GM21367 (cell line): ENCODE measurements around the gene GHITM.
"Not testable (repeated sequence)": the region's sequence is repeated elsewhere in the genome, so short reads cannot be mapped to it uniquely, and the experiment has no call there.

ENCODE experiments used
- ATAC-seq: cut with Tn5 transposase; IDR thresholded peaks from one replicate; pipeline ENCODE4 v1.9.1; 2021; ENCODE audit not compliant: unreplicated experiment

GHITM gene

DNA sequence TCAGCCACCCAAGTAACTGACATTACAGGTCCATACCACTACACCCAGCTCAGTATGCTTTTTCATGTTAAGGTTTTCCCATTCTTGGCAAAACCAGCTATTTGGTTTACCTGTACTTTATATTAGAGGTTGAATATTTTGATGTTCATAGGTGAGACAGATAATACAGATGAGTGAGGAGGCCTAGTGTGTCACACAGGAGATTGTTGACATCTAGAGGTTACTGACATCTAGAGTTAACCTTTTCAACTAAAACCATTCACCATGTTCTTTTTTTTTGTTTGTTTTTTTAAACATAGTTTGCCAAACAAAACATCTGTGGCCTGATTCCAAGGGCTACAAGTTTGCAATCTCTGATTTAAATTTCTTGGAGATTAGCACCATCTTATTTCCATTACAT, 8.0 kb downstream of the GHITM start:
- no peak for ATAC-seq

DNA sequence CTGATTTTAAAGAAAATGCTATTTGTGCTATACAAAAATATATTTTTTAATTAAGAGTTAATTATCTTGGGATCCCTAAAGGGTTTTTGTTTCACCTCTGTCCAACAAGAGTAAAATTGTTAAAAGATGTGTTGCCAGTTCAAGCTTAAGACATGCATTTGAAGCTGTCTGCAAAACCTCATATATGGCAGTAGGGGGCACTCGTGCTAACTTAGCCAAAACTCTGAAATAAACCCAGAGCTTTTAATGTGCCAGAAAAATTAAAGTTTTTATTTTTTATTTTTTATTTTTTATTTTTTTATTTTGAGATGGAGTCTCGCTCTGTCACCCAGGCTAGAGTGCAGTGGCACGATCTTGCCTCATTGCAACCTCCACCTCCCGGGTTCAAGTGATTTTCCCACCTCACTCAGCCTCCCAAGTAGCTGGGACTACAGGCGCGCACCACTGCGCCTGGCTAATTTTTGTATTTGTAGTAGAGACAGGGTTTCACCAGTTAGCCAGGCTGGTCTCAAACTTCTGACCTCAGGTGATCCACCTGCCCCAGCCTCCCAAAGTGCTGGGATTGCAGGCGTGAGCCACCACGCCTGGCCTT, 8.8 kb downstream of the GHITM start:
- ATAC-seq = not testable (repeated sequence)

DNA sequence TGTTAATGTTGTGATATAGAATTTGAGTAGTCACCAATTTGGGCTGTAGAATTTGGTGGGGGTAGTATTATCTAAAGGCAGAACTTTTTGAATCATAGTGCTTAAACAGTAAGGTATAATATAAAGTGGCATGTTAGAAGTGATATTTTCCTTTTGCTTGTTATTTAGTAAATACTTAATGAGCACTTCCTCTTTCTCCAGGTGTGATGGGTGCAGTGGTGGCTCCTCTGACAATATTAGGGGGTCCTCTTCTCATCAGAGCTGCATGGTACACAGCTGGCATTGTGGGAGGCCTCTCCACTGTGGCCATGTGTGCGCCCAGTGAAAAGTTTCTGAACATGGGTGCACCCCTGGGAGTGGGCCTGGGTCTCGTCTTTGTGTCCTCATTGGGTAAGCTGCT, 10.5 kb downstream of the GHITM start:
- ATAC-seq = no peak

DNA sequence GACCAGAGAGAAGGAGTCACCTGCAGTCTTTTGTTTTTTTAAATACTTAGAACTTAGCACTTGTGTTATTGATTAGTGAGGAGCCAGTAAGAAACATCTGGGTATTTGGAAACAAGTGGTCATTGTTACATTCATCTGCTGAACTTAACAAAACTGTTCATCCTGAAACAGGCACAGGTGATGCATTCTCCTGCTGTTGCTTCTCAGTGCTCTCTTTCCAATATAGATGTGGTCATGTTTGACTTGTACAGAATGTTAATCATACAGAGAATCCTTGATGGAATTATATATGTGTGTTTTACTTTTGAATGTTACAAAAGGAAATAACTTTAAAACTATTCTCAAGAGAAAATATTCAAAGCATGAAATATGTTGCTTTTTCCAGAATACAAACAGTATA, 13.5 kb downstream of the GHITM start:
- no peak for ATAC-seq

DNA sequence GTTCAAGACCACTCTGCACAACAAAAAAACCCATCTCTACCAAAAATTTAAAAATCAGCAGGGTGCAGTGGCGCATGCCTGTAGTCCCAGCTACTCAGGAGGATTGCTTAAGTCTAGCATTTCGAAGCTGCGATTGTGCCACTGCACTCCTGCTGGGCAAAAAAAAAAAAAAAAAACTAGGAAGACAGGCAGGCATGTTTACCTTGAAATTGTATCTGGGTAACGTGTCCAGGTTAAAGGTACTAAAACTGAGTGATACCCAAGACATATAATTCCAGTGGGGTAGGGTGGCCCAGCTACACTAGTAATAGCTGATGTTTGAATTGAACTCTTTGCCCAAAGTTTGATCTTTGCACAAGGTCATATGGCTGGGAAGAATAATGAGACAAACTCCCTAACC, 16.2 kb downstream of the GHITM start:
- ATAC-seq = no peak

DNA sequence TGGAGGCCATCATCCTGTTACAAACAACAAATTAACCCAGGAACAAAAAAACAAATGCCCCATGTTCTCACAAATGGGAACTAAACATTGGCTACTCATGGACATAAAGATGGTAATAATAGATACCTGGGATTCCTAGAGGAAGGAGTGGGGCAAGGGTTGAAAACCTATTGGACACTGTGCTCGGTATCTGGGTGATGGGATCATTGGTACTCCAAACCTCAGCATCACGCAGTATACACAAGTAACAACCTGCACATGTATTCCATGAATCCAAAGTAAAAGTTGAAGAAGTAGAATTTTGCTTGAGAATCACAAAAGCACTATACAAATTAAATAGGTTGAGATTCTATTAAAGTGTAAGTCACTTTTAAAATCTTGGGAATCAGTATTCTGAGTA, 16.7 kb downstream of the GHITM start:
- no peak for ATAC-seq

DNA sequence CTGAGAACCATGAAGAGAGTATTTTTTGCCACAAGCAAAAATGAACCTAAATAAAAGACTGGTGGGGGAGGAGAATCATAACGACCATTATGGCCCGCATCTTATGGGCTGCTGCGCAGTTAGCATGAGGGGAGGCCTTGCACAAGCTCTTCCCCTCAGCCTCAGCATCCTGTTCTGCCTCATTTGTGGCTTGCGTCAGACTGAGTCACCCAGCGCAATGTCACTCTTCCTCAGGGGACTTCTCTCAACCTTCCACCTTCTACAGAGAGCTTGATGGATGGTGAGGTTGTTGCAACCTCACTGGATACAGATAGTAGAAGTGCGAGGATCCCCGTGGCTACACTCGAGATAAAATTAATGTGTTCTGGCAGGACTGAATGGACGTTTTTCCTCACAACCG, 17.5 kb downstream of the GHITM start:
- ATAC-seq = no peak

DNA sequence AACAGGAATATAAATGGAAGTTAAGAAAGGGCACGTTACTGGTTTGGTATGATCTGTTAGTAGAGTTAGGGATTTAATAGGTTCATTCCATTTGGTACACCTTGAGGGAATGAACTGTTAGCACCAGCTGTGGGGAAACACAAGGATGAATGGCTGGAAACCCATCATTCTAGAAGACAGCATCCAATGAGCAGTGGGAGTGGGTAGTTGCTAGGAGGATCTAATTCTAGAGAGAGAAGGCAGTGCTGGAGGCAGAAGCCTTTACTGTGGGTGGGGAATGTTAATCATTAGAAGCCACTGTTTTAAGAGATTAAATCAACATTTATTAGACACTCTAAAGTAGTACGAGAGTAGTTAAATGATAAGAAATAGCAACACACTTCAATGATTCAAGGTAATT, 18.8 kb downstream of the GHITM start:
- ATAC-seq = no peak

DNA sequence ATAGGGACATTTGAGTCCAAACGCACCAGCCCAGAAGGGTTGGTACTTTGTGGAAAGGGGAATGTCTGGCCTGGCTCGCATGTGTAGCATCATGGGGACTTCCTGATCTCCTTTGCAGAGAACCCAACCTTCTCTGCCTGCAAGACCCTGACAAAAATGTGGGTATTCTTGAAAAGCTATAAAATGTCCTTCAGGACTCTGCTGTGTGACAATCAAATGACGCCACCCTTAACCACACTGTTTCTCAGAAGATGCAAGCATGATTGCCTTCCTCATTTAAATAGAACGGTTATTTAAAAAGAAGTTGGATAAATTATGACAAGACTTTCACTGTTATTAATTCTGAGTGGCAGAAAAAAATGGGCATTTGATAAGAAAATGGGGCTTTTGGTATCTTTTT, 19.2 kb downstream of the GHITM start:
- no peak for ATAC-seq

DNA sequence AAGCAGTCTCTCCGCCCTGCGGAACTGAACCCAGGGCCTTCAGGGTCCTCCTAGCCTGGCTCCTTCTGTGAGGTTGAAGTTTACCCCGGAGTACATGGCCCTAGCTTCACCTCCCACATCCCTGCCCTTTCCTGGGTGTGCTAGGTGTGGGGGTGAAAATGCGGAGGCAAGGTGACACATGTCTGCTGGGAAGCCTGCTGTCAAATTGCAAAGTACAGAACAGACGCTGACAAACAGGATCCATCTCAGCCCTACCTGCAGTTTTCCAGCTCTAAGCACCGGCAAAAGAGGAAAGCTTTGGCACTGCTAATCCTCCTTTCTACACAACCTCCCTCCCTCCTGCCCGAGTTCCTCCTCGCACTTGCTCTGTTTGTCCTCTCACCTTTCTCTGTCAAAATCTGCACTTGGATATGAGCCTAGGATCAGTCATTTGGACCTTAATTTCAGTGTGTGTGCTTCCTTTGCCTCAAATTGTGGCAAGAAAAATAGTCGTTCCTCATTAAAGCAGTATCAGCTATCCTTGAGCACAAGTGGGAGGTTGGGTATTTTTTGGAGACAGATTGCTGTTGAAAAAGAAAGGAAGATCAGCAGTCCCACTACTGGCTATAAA, 19.9 kb downstream of the GHITM start:
- ATAC-seq = no peak

DNA sequence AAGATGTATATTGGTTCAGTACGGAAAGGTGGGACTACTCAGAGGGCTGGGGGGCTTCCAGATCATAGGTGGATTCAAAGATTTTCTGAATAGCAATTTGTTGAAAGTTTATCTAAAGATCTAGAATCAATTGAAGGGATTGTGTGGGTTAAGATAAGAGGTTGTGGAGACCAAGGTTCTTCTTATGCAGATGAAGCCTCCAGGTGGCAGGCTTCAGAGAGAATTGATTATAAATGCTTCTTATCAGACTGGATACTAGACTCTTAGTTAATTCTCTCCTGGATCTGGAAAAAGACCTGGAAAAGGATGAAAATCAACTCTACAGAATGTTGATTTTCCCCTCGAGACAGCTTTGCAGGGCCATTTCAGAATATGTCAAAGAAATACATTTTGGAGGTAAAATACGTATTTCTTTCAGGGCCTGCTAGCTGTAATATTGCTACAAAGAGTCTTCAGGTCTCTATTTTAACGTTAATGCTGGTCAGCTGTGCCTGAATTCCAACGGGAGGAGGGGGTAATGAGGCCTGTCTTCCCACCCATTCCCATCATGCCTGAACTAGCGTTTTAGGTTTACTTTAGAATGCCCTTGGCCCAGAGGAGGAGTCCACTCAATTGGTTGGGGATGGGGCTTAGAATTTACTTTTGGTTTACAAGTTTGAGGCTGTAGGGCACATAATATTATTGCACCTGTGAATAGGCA, 21.5 kb downstream of the GHITM start:
- no peak for ATAC-seq

DNA sequence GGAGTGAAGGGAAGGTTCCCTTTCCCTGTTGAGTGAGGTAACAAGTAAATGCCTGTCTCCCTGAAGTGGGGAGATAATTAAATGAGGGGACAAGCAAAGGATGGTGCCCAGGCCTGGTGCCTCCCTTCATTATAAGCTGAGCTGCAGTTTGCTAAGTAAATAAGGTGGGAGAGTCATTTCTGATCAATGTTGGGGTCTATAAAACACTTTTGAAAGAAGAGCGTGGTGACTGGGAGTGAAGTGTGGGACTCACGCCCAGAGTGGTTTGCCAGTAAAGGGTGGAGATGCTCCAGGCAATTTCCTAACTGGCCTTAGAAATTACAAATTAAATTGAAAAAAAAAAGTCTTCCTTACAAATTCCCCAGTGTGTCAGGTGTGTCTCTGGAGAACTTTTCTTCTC, 24.7 kb downstream of the GHITM start:
- no peak for ATAC-seq

DNA sequence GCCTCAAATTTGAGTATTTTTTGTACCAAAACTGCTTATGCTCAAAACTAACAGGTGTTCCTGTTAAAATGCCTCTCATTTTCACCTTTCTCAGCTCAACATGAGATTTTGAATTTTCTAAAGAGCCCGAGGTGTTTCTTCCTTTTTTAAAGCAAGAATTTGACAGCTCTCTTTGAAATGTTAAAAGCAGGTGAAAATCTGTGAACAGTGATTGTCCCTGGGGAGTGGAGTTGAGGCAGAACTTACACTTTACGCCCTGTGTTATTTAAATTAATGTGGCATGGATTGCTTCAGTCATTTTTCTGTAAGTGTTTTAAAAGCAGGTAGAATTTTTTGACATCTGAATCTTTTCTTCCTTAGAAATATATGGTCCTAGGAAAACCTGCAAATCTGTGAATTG, 25.1 kb downstream of the GHITM start:
- ATAC-seq = no peak

DNA sequence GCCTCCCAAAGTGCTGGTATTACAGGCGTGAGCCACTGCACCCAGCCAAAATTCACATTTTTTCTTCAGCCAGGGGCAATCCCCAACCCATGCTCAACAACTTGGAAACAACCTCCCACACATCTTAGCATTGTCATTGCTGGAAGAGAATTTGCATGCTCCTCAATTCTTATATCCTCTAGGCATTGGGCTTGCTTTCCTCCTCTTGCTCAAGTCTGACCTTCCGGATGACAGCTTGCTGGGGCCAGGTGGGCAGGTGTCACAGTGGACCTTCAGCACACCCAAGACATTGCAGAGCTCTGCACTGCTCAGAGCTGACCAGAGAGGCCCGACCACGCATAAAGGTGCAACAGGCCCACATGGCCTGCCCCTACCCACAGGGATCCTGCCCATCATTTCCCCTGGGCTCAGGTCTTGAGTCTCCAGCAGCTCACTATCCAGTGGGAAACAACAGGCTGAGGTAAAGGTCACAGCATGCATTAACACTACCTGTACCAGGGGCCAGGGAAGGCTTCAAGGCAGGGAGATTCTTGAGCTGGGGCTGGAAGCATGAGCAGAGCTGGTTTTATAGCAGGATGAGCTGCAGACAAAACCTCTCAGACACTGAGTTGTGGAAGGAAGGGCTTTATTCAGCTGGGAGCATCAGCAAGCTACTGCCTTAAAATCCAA, 27.4 kb downstream of the GHITM start:
- peak; percentile 44 for ATAC-seq

DNA sequence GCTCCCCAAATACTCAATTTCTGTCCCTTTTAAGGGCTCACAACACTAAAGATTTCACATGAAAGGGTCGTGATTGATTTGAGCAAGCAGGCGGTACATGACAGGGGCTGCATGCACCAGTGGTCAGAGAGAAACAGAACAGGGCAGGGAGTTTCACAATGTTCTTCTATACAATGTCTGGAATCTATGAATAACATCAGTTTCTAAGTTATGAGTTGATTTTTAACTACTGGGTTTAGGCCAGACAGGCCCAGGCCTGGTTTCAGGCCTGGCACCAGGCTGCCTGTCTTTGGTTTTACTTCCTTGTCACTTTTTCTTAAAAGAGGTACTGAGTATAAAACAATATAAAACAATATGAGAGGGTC, 28.0 kb downstream of the GHITM start:
- ATAC-seq = not testable (repeated sequence)

DNA sequence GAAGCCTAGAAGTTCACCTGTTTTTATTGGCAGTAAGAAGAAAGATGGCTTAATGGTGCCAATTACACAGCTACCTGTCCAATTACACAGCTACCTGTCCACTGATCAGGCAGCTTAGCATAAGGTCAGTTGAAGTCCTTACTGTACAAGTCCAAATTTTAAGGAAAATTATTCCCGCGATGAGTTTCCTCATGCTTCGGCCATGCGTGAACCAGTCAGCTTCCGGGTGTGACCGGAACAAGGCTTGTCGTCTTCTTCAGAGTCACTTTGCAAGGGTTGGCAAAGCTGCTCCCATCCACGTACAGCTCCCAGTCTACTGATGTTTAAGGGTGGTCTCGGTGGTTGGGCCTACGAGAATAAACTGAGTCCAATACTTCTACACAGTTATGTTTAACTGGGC, 29.1 kb downstream of the GHITM start:
- ATAC-seq = not testable (repeated sequence)

DNA sequence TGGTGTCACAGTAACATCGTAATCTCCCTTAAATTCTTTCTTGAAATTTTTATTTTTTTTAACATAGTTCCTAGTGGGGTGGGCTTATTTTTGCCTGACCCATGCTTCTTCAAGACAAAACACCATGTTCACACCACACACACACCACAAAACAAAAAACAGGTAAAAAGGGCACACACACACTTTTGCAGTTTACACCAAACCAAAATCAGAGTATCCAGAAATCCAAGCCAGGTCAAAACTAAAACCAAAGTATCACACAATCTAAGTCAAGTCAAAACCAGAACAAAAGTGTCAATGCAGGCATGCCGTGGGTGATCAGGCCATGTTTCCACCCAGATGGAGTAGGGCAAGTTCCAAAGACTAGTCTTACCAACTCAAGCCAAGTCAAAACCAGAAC, 31.9 kb downstream of the GHITM start:
- ATAC-seq = not testable (repeated sequence)

DNA sequence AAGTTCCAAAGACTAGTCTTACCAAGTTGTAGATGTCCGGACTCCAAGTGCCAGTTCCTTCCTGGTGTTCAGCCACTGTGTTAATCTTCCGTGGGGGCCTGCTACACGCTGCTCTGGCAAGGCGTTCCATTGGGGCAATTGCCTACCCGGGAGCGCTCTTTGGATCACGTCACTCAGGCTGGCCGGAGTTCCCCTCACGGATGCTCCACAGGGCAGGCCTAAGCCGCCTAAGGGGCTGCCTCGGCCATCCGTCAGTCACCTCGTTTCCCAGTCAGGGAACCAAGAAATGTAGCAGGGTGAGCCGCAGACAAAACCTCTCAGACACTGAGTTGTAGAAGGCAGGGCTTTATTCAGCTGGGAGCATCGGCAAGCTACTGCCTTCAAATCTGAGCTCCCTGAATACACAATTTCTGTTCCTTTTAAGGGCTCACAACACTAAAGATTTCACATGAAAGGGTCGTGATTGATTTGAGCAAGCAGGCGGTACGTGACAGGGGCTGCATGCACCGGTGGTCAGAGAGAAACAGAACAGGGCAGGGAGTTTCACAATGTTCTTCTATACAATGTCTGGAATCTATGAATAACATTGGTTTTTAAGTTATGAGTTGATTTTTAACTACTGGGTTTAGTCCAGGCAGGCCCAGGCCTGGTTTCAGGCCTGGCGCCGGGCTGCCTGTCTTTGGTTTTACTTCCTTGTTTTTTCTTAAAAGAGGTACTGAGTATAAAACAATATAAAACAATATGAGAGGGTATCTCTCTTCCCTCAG, 32.6 kb downstream of the GHITM start:
- ATAC-seq = peak; percentile 13

DNA sequence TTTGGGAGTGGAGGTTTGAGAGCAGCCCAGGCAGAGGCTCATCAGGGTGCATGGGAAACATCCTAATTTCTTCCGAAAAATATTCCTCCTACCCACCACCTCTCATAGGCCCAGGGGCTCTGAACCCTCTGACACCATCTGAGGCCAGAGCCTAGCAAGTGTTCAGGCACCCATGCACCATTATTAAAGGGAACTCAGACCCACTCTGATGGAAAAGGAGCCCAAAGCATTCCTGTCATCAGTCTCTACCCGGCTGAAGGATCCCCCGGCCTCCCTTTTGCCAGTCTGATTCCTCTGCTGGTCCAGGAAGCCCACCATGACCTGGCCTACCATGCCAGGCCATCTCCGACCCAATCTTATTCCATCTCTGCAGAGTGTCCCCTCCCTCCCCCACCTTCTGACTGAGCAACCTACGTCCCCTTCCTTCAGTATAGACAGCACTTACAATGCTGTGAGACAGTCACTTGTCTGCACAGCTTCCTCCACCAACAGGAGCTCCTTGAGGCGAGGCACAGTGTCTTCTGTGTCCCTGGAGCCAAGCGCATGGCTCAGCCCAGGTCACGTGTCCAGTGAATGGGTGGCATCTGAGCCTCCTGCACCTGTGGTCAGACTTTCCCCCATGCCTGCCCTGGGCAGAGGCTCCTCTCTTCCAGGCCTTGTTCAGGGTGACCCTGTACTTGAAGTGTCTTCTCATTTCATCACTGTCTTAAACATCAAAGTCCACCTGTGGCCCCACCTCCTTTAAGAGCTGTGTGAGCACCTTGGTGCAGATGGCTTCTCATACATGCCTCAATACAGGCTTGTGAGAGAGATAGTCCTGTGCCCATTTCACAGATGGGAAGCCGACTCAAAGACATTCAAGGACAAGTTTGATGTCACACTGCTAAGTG, 33.4 kb downstream of the GHITM start:
- peak; percentile 41 for ATAC-seq

DNA sequence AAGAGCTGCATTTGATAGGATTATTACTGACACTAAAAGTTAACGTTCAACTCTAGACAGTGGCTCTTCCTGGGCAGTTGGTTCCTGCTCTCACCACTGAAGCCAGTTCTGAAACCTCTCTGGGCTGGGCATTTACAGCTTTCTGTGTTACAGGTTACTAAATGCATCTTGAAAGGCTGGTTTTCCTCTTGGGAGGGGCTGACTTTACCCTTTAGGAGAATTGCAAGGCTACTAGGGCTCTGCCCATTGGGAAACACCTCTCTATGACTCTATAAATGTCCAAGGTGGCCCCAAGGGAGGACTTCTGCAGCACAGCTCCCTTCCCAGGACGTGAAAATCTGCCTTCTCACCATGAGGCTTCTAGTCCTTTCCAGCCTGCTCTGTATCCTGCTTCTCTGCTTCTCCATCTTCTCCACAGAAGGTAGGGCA, 34.2 kb downstream of the GHITM start, which contains the start of gene GPR15LG:
Gene GPR15LG, plus strand, starts transcription at position 301 of the 429 bp plus-strand sequence. Its CDS starts 51 bp downstream, at position 352.
- peak; percentile 38 for ATAC-seq
